ENCODE results near the gene EPPIN. TPM values are rescaled to one million over a fixed set of nuclear protein-coding genes. Genes with fewer than 3 reads are reported as not detected.
A peak's percentile ranks its signal among the peaks of the same experiment; 100 is the strongest.

Gene EPPIN
- total and polyA plus RNA-seq, 2 of the 8 experiments (the other 6 are each of a cell fraction or from before 2014, with no cell fraction given): 0.06 TPM; not detected in 1

- no peak overlapping the region for H3K27ac ChIP-seq (ENCODE audit: low read depth, low read length)
- no peaks in the 10 kb centered on the region; the same call in 1 of the 2 replicates for H3K23me2 ChIP-seq (ENCODE audit: low read depth, low read length)
- no peaks in the 10 kb centered on the region; a peak in 1 of 7 replicates for H3K4me1 ChIP-seq (replicated peaks in 1 of 4; ENCODE audit: control insufficient read depth in 3 of 4, insufficient read depth in 4 of 4, low read length in 3 of 4)
- ChIA-PET POLR2A (ENCODE audit: partially characterized antibody) (no interaction called here), CTCF (ENCODE audit: partially characterized antibody) (interaction anchor here (0.7 to 1.2 kb wide), 4 partner anchors 72 to 281 kb away, joined by 3 read pairs; no protein-coding TSS in a partner anchor)
- H3K36me3 ChIP-seq (ENCODE audit: control insufficient read depth in 2 of 4, insufficient read depth in 4 of 4, low read length in 3 of 4): no peaks in the 10 kb centered on the region
- H3K9ac ChIP-seq (replicated peaks in 1 of 4; ENCODE audit: extremely low read depth in 1 of 4, low read depth in 3 of 4, low read length in 3 of 4): no peak overlapping the region
- H3K56ac ChIP-seq (replicated peaks; ENCODE audit: insufficient read length, low read depth, low read length): no peak overlapping the region
- no peaks in the 10 kb centered on the region for H3K79me2 ChIP-seq (ENCODE audit: control insufficient read depth in 1 of 2, insufficient read depth in 2 of 2, low read length in 2 of 2)
- H3K4me3 ChIP-seq (ENCODE audit: extremely low read depth in 1 of 4, insufficient read depth in 2 of 4, low read depth in 3 of 4, low read length in 4 of 4): no peak overlapping the region
- H3K18ac ChIP-seq (ENCODE audit: extremely low read depth, low read length): no peak overlapping the region
- H2BK12ac ChIP-seq (ENCODE audit: low read depth, low read length): no peak overlapping the region
- H3K4me2 ChIP-seq (ENCODE audit: insufficient read depth in 1 of 2, low read depth in 2 of 2, low read length in 2 of 2): no peak overlapping the region
- no peak overlapping the region for H2BK120ac ChIP-seq (replicated peaks; ENCODE audit: low read depth, low read length)
- no peaks in the 10 kb centered on the region for H4K20me1 ChIP-seq (replicated peaks in 1 of 2; ENCODE audit: control insufficient read depth in 1 of 2, insufficient read depth in 2 of 2, low read length in 2 of 2)
- DNase-seq (ENCODE audit: low read depth in 1 of 2, low spot score in 2 of 2): no peak
- no peak overlapping the region for H3K4ac ChIP-seq (replicated peaks; ENCODE audit: insufficient read length, low read depth, low read length)
- no peak overlapping the region for H2AK5ac ChIP-seq (ENCODE audit: low read depth, low read length)
- H2BK15ac ChIP-seq (ENCODE audit: low read length): 0 out of 2 replicates have a peak overlapping the region, but pooled peaks have one; percentile 54
- whole genome bisulfite sequencing, 2 experiments (ENCODE audit: extremely low coverage in 1 of 2, insufficient coverage in 1 of 2, insufficient read length in 1 of 2, insufficient replicate concordance in 2 of 2, low coverage in 1 of 2, low lambda C conversion rate in 2 of 2, missing lambda C conversion rate in 1 of 2): 77% methylated on average over 7 of the region's 7 CpGs; no CpG with 5 or more reads in 1 of the 2 experiments
- no peak overlapping the region for H4K5ac ChIP-seq (ENCODE audit: insufficient read length, low read depth, low read length)
- no peak for FAIRE-seq
- no peak overlapping the region for H3K14ac ChIP-seq (ENCODE audit: insufficient read length)
- no peak overlapping the region for H2BK5ac ChIP-seq (ENCODE audit: low read depth, low read length)
- no peaks in the 10 kb centered on the region for H3K9me3 ChIP-seq (ENCODE audit: insufficient read depth in 2 of 2, low read depth in 1 of 2, low read length in 1 of 2)
- H4K91ac ChIP-seq (replicated peaks; ENCODE audit: insufficient read length, low read length): no peak overlapping the region
- H4K8ac ChIP-seq (ENCODE audit: extremely low read depth, insufficient read depth, low read length): no peak overlapping the region
- H2AFZ ChIP-seq (ENCODE audit: low read length): no peak overlapping the region
- H2BK20ac ChIP-seq (ENCODE audit: low read length): no peak overlapping the region
- no peaks in the 10 kb centered on the region for H3K27me3 ChIP-seq (replicated peaks in 1 of 4; ENCODE audit: control insufficient read depth in 3 of 4, extremely low read depth in 1 of 4, insufficient read depth in 3 of 4, low read length in 3 of 4)
- no peak overlapping the region for H3K23ac ChIP-seq (ENCODE audit: insufficient read length)
- no peaks in the 10 kb centered on the region for H3K79me1 ChIP-seq (ENCODE audit: low read depth, low read length)
- TF ChIP-seq RNF2 (IDR thresholded peaks at IDR 0.05; ENCODE audit: borderline replicate concordance, low read depth, low read length, missing control alignments, poor library complexity, severe bottlenecking) (no peak), ASH2L (IDR thresholded peaks at IDR 0.05; ENCODE audit: low read length) (no peak), SUZ12 (IDR thresholded peaks at IDR 0.05; ENCODE audit: low read length) (no peak), SIRT6 (IDR thresholded peaks at IDR 0.05; ENCODE audit: low read length) (no peak), CHD2 (IDR thresholded peaks at IDR 0.05; ENCODE audit: low read length) (no peak), KDM4A (IDR thresholded peaks at IDR 0.05; ENCODE audit: low read depth, low read length, severe bottlenecking) (no peak), TBP (IDR thresholded peaks at IDR 0.05; ENCODE audit: low read depth, low read length) (no peak), SP2 (IDR thresholded peaks at IDR 0.05; ENCODE audit: low read length) (no peak), TAF1 (IDR thresholded peaks at IDR 0.05; ENCODE audit: low read depth, low read length) (no peak), CTBP2 (IDR thresholded peaks at IDR 0.05; ENCODE audit: borderline replicate concordance, insufficient read depth, insufficient read length, low read length) (no peak), E2F6 (IDR thresholded peaks at IDR 0.05) (no peak), HDAC6 (IDR thresholded peaks at IDR 0.05; ENCODE audit: low read depth, low read length) (no peak)
These were observed 38.9 kb downstream of the EPPIN start for GRCh38 chr20:45508068-45508886.
